Pancreas (tissue), 10 donors: ENCODE measurements around the gene NLRC3. TPM values are rescaled to one million over a fixed set of nuclear protein-coding genes. Genes with fewer than 3 reads are reported as not detected.

Experiments used
- ATAC-seq, 4 donors: fragments of 200-7000 bp; cut with Tn5 transposase; one replicate each; pipeline versions ENCODE4 v1.8.0 to v1.9.1; 2020; ENCODE audit warnings: mild to moderate bottlenecking in 4 of 4, moderate library complexity in 4 of 4
- DNase-seq, 6 donors: peaks; one replicate each; pipeline ENCODE4 v3.0.0-alpha.2; 2020
- FAIRE-seq: peaks from 2 replicates; lab custom pipeline; 2012; peaks lifted over from hg19 to GRCh38; lab: Jason Lieb, UNC
- H3K27ac ChIP-seq, 4 donors: fragments of 200-600 bp; sonication (generic); 1 replicate in 3 of 4; 2 replicates in 1 of 4; pipeline versions ENCODE4 v1.5.0 to v1.8.0; 2020
- H3K27me3 ChIP-seq, 4 donors: fragments of 200-600 bp; one replicate each; pipeline ENCODE4 v1.8.0; 2021
- H3K36me3 ChIP-seq, 3 donors: fragments of 200-600 bp; sonication (generic) in 1 of 3; one replicate each; pipeline versions ENCODE4 v1.5.0 to v1.8.0; 2020 to 2021
- H3K4me1 ChIP-seq, 3 donors: fragments of 200-600 bp; one replicate each; pipeline ENCODE4 v1.8.0; 2021
- H3K4me3 ChIP-seq, 4 donors: fragments of 200-600 bp; sonication (generic) in 2 of 4; one replicate each; pipeline versions ENCODE4 v1.5.0 to v1.8.0; 2020 to 2021
- H3K9me3 ChIP-seq, 4 donors: fragments of 200-600 bp; one replicate each; pipeline ENCODE4 v1.8.0; 2021
- WGBS, 2 donors: extraction: QIAGEN DNeasy Blood & Tissue Kit; methylation state at CpG; one replicate each; pipeline ENCODE4 v1.1.7; 2013; 5-methylcytosine and 5-hydroxymethylcytosine counted together
- intact Hi-C, 3 donors: fragments of 100-400 bp; cut with DNase I; formaldehyde crosslinking; loops; one replicate each; pipeline versions ENCODE4 v1.11.1 to v1.14.2; 2022
- polyA plus RNA-seq, 2 donors: library from polyadenylated mRNA; stranded (reverse); fragments of 200-250 nt; gene quantifications; one replicate each; pipeline ENCODE4 v1.2.3, GENCODE V29; 2013
- total RNA-seq, 6 donors: library from RNA; stranded (reverse); fragmentation: NEBNext Ultra II Directional in 4 of 6; extraction: Animal tissue kit (Norgen Biotek cat#: 25700) in 4 of 6; gene quantifications; one replicate each; pipeline versions ENCODE4 v1.2.1 to v1.2.4, GENCODE V29; 2021 to 2023
- TF ChIP-seq, protein P1 (sequence below), 4 donors: fragments of 200-600 bp; sonication (generic) in 3 of 4; IDR thresholded peaks; one replicate each; pipeline versions ENCODE4 v1.5.0 to v1.8.0; 2021; ENCODE audit warnings: antibody characterized with exemption in 4 of 4
- donor health status: healthy with polysubstance abuse.
- donor health status: DM: no; HTN: no; CAD: no; lungs with moderate emphysema.
- donor health status: DM: no; HTN: no; CAD: no.
- donor health status: control.
- donor health status: control.
- donor health status: Bipolar disorder and iron deficiency.
- donor health status: DM: yes; HTN: yes; CAD: no.
- donor health status: DM: no; HTN: no; CAD: no.
- donor health status: DM: no; HTN: no; CAD: no.
- donor health status: DM: yes; HTN: yes; CAD: no.

NLRC3 gene
- total and polyA plus RNA-seq, 8 donors = 0.12 to 0.87 (median 0.44) TPM

DNA sequence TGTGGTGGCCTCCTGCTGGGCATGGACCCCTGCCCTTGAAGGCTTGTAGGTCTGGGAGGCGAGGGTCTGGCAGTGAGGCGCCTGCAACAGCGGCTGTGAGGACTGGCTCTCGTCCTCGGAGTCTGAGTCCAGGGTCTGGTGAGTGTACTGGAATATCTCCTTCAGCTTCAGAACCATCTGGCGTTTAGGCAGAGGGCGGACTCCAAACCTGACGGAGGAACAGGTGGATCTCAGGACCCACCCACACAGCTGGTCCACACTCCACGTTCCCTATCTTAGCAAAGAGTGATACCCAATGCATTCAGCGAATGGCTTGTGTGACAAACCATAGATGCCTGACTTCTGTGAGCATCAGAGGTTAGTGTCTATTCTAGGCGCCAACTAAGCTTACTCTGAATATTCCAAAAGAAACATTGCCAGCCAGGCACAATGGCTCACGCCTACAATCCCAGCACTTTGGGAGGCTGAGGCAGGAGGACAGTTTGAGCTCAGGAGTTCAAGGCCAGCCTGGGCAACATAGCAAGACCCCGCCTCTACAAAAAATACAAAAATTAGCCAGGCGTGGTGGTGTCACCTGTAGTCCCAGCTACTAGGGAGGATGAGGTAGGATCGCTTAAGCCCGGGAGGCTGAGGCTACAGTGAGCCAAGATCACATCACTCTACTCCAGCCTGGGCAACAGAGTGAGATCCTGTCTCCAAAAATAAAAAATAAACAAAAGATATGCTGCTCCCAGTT lies 6.3 kb upstream of the NLRC3 start:
- FAIRE-seq = no peak
- peak in 1 of 6 donors; percentile 44 for DNase-seq
- no peaks in the 10 kb centered on the region for H3K27me3 ChIP-seq
- no peak overlapping the region for H3K4me3 ChIP-seq
- ATAC-seq = no peak
- intact Hi-C loops = no loop called here
- TF ChIP-seq, protein P1, sequence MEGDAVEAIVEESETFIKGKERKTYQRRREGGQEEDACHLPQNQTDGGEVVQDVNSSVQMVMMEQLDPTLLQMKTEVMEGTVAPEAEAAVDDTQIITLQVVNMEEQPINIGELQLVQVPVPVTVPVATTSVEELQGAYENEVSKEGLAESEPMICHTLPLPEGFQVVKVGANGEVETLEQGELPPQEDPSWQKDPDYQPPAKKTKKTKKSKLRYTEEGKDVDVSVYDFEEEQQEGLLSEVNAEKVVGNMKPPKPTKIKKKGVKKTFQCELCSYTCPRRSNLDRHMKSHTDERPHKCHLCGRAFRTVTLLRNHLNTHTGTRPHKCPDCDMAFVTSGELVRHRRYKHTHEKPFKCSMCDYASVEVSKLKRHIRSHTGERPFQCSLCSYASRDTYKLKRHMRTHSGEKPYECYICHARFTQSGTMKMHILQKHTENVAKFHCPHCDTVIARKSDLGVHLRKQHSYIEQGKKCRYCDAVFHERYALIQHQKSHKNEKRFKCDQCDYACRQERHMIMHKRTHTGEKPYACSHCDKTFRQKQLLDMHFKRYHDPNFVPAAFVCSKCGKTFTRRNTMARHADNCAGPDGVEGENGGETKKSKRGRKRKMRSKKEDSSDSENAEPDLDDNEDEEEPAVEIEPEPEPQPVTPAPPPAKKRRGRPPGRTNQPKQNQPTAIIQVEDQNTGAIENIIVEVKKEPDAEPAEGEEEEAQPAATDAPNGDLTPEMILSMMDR (IDR thresholded peaks at IDR 0.05) = no peak
- 93 to 96% methylated on average over 16 of the region's 16 CpGs for WGBS, 2 donors
- H3K36me3 ChIP-seq = no peaks in the 10 kb centered on the region
- no peaks in the 10 kb centered on the region for H3K4me1 ChIP-seq
- no peak overlapping the region for H3K27ac ChIP-seq
- H3K9me3 ChIP-seq = no peaks in the 10 kb centered on the region

DNA sequence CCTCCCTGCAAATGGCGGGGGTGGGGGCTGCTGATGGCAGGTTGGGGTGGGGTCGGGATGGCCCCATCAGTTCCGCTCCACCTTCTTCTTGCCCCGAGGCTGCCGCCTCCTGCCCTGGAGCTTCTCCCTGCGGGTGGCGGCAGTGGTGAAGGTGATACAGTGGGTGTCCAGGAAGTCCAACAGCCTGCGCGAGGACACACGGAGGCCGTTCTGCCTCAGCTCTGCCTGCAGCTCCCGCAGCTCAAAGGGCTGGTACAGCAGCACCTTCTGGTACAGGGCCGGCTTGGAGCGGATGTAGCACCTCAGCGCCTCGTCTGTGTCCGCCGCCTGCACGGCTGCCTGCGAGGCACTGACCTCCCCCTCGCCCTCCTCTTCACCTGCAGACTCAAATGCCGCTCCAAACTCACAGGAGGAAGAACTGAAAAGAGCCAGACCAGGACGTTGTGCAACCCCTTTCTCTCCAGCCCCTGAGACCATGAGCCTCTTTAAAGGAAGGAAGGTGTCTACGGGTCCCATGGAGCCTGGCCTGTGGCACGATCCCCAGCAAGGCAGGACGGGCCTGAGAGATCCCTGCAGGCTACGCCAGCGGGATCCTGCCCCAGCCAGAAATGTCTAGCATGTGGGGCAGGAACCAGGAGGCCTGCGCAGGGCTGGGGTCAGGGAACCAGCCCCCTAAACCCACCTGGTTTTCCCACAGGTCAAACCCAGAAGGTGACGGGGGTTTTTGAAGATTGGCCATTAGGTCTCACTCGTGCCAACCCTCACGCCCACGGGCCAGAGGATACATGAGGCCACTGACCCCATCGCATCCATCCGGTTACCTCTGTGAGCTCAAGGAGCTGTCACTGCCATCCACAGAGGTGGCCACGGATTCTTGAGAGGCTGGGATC lies 5.3 kb upstream of the NLRC3 start:
- TF ChIP-seq, protein P1 (IDR thresholded peaks at IDR 0.05) = no peak
- H3K36me3 ChIP-seq = no peaks in the 10 kb centered on the region
- 91 to 93% methylated on average over 36 of the region's 36 CpGs for WGBS, 2 donors
- FAIRE-seq = no peak
- H3K9me3 ChIP-seq = no peaks in the 10 kb centered on the region
- DNase-seq = peak in 1 of 6 donors; percentile 46
- no peak for ATAC-seq
- H3K27me3 ChIP-seq = no peaks in the 10 kb centered on the region
- no peaks in the 10 kb centered on the region for H3K4me1 ChIP-seq
- H3K27ac ChIP-seq = no peak overlapping the region
- intact Hi-C loops = no loop called here
- H3K4me3 ChIP-seq = no peak overlapping the region

DNA sequence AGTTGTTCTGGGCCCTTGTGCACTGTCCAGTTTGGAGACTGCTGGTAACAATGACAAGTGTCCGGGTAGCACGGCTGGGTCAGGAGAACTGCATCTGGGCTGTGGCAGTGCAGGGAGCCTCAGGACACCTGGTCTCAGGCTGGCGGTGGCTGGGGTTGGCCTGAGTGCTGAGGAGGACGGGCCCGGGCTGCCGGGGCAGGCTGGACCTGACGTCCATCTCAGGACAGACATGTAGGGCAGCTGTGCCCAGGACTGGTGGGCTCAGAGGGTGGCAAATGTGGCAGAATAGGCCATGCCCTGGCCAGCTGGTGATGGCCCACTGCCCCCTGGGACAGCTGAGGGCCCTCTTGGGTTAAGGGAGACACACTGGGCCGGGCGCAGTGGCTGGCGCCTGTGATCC lies 4.2 kb upstream of the NLRC3 start:
- FAIRE-seq (no peak), DNase-seq (peak in 1 of 6 donors; percentile 59), ATAC-seq (no peak)
- Histone ChIP-seq H3K27ac (no peak overlapping the region), H3K36me3 (no peaks in the 10 kb centered on the region), H3K4me3 (no peak overlapping the region), H3K9me3 (no peaks in the 10 kb centered on the region), H3K4me1 (no peaks in the 10 kb centered on the region), H3K27me3 (no peaks in the 10 kb centered on the region)
- WGBS, 2 donors = 95 to 96% methylated on average over 10 of the region's 10 CpGs
- TF ChIP-seq, protein P1 (IDR thresholded peaks at IDR 0.05) = no peak
- intact Hi-C loops = no loop called here

DNA sequence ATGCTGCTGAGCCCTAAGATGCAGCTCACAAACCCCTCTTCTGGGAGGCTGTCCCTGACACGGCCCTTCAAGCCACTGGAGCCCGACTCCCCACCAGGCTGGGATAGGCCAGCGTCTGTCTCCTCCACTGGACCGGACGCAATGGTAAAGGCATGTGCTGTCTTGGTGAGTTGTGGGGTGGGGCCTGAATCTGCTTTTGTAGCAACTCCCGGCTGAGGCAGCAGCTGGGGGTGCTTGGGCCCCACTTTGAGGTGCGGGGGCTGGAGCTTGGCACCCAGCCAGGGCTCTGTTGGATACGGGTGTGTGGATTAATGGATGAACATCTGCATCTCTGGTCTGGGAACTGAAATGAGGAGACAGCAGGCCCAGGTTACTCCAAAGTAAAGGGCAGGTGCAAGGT lies 3.5 kb upstream of the NLRC3 start:
- TF ChIP-seq, protein P1 (IDR thresholded peaks at IDR 0.05) = no peak
- no peak for ATAC-seq
- no peaks in the 10 kb centered on the region for H3K4me1 ChIP-seq
- WGBS, 2 donors = 84 to 89% methylated on average over 8 of the region's 8 CpGs
- no peaks in the 10 kb centered on the region for H3K36me3 ChIP-seq
- intact Hi-C loops = no loop called here
- no peaks in the 10 kb centered on the region for H3K27me3 ChIP-seq
- FAIRE-seq = no peak
- no peaks in the 10 kb centered on the region for H3K9me3 ChIP-seq
- H3K4me3 ChIP-seq = no peak overlapping the region
- no peak overlapping the region for H3K27ac ChIP-seq
- no peak for DNase-seq
